GM12878 (cell line): ENCODE results near the gene TDRD9. TPM values are rescaled to one million over a fixed set of nuclear protein-coding genes. Genes with fewer than 3 reads are reported as not detected.

Experiments used
- ATAC-seq: fragments of 200-7000 bp; cut with Tn5 transposase; 3 replicates; pipeline ENCODE4 v1.9.1; 2020; ENCODE audit warnings: mild to moderate bottlenecking, moderate library complexity
- BruUV-seq: library from RNA; stranded (reverse); fragments of 400-500 nt; replicated peaks from 2 replicates; lab custom pipeline; 2021; lab: Mats Ljungman, UMichigan
- CTCF ChIA-PET: fragments of 300-600 bp; sonication (Branson Sonifier 250); formaldehyde crosslinking; extraction: SDS; loops from one replicate; lab custom pipeline; 2021; ENCODE audit warnings: inconsistent platforms; lab: Yijun Ruan, JAX
- POLR2A ChIA-PET: fragments of 350-600 bp; formaldehyde crosslinking; extraction: SDS; loops from one replicate; lab custom pipeline; 2021; ENCODE audit warnings: inconsistent platforms; lab: Charles Lee
- RAD21 ChIA-PET: fragments of 300-600 bp; sonication (Branson Sonifier 250); formaldehyde crosslinking; loops from one replicate; lab custom pipeline; 2023; ENCODE audit warnings: antibody characterized with exemption; ENCODE audit not compliant: unreplicated experiment; lab: Charles Lee
- SMC1A ChIA-PET: fragments of 300-600 bp; sonication (Branson Sonifier 250); formaldehyde crosslinking; loops from one replicate; lab custom pipeline; 2023; ENCODE audit not compliant: unreplicated experiment, uncharacterized antibody; lab: Charles Lee
- DNase-seq: peaks from one replicate; pipeline ENCODE4 v3.0.0-alpha.2; 2011; ENCODE audit warnings: low read depth, low spot score
- FAIRE-seq: peaks from 3 replicates; lab custom pipeline; 2011; peaks lifted over from hg19 to GRCh38; lab: Jason Lieb, UNC
- H2AFZ ChIP-seq: 2 replicates; pipeline ENCODE4 v1.6.0; 2011; ENCODE audit warnings: low read depth, low read length, control low read depth; ENCODE audit not compliant: control insufficient read depth
- H3K27ac ChIP-seq: 2 replicates; pipeline ENCODE4 v1.5.1; 2011; ENCODE audit warnings: control low read depth; ENCODE audit not compliant: control insufficient read depth, insufficient read depth
- H3K27me3 ChIP-seq, 2 experiments: replicated peaks in 1 of 2; 2 replicates each; pipeline versions ENCODE4 v1.6.0 to v1.6.1; 2011; ENCODE audit warnings: low read length in 1 of 2; ENCODE audit not compliant: control insufficient read depth in 2 of 2, insufficient read depth in 2 of 2
- H3K36me3 ChIP-seq, 2 experiments: 2 replicates each; pipeline ENCODE4 v1.5.1; 2011; ENCODE audit warnings: low read length in 1 of 2; ENCODE audit not compliant: control insufficient read depth in 2 of 2, insufficient read depth in 2 of 2
- H3K4me1 ChIP-seq: 2 replicates; pipeline ENCODE4 v1.6.1; 2011; ENCODE audit warnings: mild to moderate bottlenecking, low read length, moderate library complexity, mixed read lengths; ENCODE audit not compliant: control insufficient read depth, insufficient read depth
- H3K4me2 ChIP-seq: 2 replicates; pipeline ENCODE4 v1.6.0; 2011; ENCODE audit warnings: control low read depth; ENCODE audit not compliant: control insufficient read depth, insufficient read depth
- H3K4me3 ChIP-seq: fragments of 200-600 bp; sonication (generic); 2 replicates; pipeline ENCODE4 v1.5.1; 2016
- H3K79me2 ChIP-seq: 2 replicates; pipeline ENCODE4 v1.6.0; 2011; ENCODE audit warnings: low read length; ENCODE audit not compliant: control insufficient read depth, insufficient read depth
- H3K9ac ChIP-seq: 2 replicates; pipeline ENCODE4 v1.8.0; 2011; ENCODE audit warnings: low read length, control low read depth, mixed read lengths; ENCODE audit not compliant: control insufficient read depth, insufficient read depth
- H3K9me3 ChIP-seq: replicated peaks from 3 replicates; pipeline ENCODE4 v1.5.1; 2011; ENCODE audit warnings: mild to moderate bottlenecking, low read length; ENCODE audit not compliant: control insufficient read depth, insufficient read depth
- H4K20me1 ChIP-seq: 2 replicates; pipeline ENCODE4 v1.6.0; 2011; ENCODE audit not compliant: control insufficient read depth, insufficient read depth
- ATF3 ChIP-seq: IDR thresholded peaks from 2 replicates; pipeline ENCODE4 v1.6.1; 2011; ENCODE audit warnings: low read depth, mild to moderate bottlenecking, low read length, moderate library complexity, borderline replicate concordance; ENCODE audit errors: extremely low read depth
- JUNB ChIP-seq: IDR thresholded peaks from 2 replicates; pipeline ENCODE4 v1.6.1; 2016; ENCODE audit warnings: antibody characterized with exemption, mild to moderate bottlenecking
- SMARCA5 ChIP-seq: fragments of 450-650 bp; IDR thresholded peaks from 2 replicates; pipeline ENCODE4 v1.6.1; 2017; ENCODE audit warnings: mild to moderate bottlenecking
- SREBF2 ChIP-seq: IDR thresholded peaks from 2 replicates; pipeline ENCODE4 v1.6.1; 2012; ENCODE audit warnings: mild to moderate bottlenecking, low read length
- ZNF687 ChIP-seq: fragments of 450-650 bp; IDR thresholded peaks from 2 replicates; pipeline ENCODE4 v1.6.1; 2017; ENCODE audit warnings: mild to moderate bottlenecking, moderate library complexity
- WGBS: methylation state at CpG from one replicate; pipeline ENCODE4 v1.1.6; 2016; ENCODE audit warnings: low lambda C conversion rate; ENCODE audit not compliant: insufficient replicate concordance, insufficient coverage; ENCODE audit errors: missing lambda C conversion rate; 5-methylcytosine and 5-hydroxymethylcytosine counted together
- in situ Hi-C: fragments of 300-500 bp; cut with MboI; formaldehyde crosslinking; loops from 9 replicates; pipeline ENCODE4 v1.14.3; 2018; ENCODE audit warnings: mixed read lengths
- intact Hi-C: fragments of 100-400 bp; cut with micrococcal nuclease; formaldehyde crosslinking; loops from one replicate; pipeline ENCODE4 v1.14.2; 2022; ENCODE audit not compliant: unreplicated experiment
- polyA plus RNA-seq, 11 experiments: library from polyadenylated mRNA; depleted of rRNA in 4 of 11; unstranded in 6 of 11; stranded (reverse) in 5 of 11; fragments of >200 nt; fragmentation: Nextera tagmentation in 4 of 11; fragmentation: Illumina TruSeq in 1 of 11; extraction: Ambion mirVana in 4 of 11; extraction: Trizol in 1 of 11; gene quantifications; 1 replicate in 1 of 11; 2 replicates in 10 of 11; pipeline versions ENCODE4 v1.2.1 to v1.2.3, GENCODE V29; 2011 to 2016; ENCODE audit warnings: inconsistent platforms in 2 of 11, missing spikeins in 2 of 11, low read depth in 1 of 11
- total RNA-seq, 4 experiments: library from RNA; depleted of rRNA in 3 of 4; stranded (reverse); fragments of >200 nt in 3 of 4; fragmentation: Illumina TruSeq in 1 of 4; extraction: Trizol in 1 of 4; gene quantifications; 2 replicates each; pipeline versions ENCODE4 v1.2.1 to v1.2.3, GENCODE V29; 2013 to 2021
- TF ChIP-seq, protein P1 (sequence below): fragments of 450-650 bp; formaldehyde crosslinking; IDR thresholded peaks from 2 replicates; pipeline ENCODE4 v1.4.0; 2022; ENCODE audit warnings: mild to moderate bottlenecking, moderate library complexity

TDRD9 gene
- total and polyA plus RNA-seq, 10 of the 15 experiments (the other 5 are each of a cell fraction or from before 2014, with no cell fraction given), result 0.12 TPM; not detected in 9

GRCh38 chr14:103995876-103996275 is 67.6 kb downstream of the TDRD9 start (continued):
- TF ChIP-seq, protein P1, sequence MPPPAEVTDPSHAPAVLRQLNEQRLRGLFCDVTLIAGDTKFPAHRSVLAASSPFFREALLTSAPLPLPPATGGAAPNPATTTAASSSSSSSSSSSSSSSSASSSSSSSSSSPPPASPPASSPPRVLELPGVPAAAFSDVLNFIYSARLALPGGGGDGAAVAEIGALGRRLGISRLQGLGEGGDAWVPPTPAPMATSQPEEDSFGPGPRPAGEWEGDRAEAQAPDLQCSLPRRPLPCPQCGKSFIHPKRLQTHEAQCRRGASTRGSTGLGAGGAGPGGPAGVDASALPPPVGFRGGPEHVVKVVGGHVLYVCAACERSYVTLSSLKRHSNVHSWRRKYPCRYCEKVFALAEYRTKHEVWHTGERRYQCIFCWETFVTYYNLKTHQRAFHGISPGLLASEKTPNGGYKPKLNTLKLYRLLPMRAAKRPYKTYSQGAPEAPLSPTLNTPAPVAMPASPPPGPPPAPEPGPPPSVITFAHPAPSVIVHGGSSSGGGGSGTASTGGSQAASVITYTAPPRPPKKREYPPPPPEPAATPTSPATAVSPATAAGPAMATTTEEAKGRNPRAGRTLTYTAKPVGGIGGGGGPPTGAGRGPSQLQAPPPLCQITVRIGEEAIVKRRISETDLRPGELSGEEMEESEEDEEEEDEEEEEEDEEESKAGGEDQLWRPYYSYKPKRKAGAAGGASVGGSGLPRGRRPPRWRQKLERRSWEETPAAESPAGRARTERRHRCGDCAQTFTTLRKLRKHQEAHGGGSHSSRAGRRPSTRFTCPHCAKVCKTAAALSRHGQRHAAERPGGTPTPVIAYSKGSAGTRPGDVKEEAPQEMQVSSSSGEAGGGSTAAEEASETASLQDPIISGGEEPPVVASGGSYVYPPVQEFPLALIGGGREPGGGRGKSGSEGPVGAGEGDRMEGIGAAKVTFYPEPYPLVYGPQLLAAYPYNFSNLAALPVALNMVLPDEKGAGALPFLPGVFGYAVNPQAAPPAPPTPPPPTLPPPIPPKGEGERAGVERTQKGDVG, result no peak

DNA sequence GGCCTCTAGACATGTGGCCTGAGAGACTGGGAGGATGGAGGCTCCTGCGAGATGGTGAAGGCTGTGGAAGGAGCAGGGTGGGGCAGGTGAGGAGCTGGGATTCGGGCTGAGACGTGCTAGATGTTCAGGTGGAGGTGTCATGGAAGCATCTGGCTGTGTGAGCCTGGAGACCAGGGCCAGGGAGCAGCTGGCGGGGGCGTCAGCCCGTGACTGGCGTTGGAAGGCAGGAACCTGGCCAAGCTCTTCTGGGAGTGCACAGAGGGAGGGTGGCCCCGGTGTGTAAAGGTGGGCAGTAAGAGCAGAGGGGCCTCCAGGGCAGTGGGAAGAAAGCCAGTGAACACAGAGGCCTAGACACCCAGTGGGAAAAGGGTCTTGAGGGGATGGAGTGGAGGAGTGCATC is 69.1 kb downstream of the TDRD9 start:
- DNase-seq (no peak), ATAC-seq (no peak), FAIRE-seq (no peak)
- Histone ChIP-seq H2AFZ (no peak overlapping the region), H3K4me1 (no peaks in the 10 kb centered on the region), H3K27me3 (peaks cover 4 to 5% of the 10 kb centered on the region in 2 experiments; a peak in 3 of 4 replicates), H3K4me2 (no peak overlapping the region), H3K79me2 (no peaks in the 10 kb centered on the region), H4K20me1 (no peaks in the 10 kb centered on the region), H3K36me3 (no peaks in the 10 kb centered on the region), H3K27ac (no peak overlapping the region), H3K9me3 (no peaks in the 10 kb centered on the region), H3K9ac (no peak overlapping the region), H3K4me3 (no peak overlapping the region)
- 13% methylated on average over 8 of the region's 8 CpGs for WGBS
- BruUV-seq, result no TSS peak
- POLR2A ChIA-PET, result no interaction called here
- intact Hi-C loops (no loop called here), in situ Hi-C loops (no loop called here)
- RAD21 ChIA-PET, result no interaction called here
- no peak for TF ChIP-seq JUNB
- TF ChIP-seq SMARCA5, result no peak
- TF ChIP-seq ZNF687, result no peak
- no peak for TF ChIP-seq ATF3
- TF ChIP-seq SREBF2, result no peak
- SMC1A ChIA-PET, result no interaction called here
- CTCF ChIA-PET, result no interaction called here
